Kidney tubule cell (primary cell): ENCODE results near the gene MYLK4.

Experiments
- DNase-seq: peaks from one replicate; pipeline ENCODE4 v3.0.0-alpha.2; 2018; ENCODE audit warnings: low spot score

The MYLK4 gene

DNA sequence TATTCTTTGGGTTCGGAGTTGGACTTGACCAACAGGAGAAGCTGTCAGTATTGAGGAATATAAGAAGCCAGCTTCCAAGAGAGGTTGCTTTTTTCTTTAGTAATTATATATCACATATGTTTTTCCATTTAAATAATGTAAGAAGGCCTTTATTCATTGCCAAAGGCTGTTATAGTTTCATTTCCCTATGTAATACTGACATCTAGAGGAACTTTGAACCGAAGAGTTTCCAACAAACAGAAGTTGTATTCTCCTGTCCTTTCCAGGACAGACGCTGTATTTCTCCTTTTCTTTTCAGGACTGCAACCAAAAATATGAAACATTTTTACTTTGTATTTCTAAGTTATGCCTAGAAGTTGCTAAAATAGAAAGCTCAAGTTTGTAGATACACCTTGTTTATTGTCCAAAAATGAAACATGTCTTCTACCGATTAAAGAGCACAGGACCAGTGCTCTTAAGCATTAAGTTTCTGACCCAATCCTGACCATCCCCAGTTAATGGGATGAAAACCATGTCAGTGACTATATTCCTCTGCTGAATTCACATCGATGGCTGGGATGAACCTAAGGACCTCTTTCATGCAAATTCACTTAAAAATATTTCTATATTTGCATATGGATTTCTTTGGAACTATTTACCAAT, 55.1 kb downstream of the MYLK4 start:
- DNase-seq = peak; percentile 44

DNA sequence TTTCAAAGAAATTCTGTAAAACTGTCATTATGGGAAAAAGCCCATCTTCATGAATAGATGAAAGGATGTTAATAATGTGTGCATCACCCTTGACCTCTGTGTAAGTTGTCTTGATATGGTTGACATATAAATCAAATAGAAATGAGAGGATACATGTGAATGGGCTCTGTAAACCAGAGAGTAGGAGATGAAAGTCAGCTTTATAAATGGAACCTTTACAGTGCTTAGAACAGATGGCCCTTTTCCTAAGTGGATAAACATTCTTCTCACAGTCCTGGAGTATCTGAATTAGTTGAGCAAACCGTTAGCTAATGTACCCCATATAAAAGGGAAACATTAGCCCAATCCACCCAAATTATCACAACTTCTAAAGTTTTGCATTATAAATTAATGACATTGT, 57.5 kb downstream of the MYLK4 start:
- no peak for DNase-seq

DNA sequence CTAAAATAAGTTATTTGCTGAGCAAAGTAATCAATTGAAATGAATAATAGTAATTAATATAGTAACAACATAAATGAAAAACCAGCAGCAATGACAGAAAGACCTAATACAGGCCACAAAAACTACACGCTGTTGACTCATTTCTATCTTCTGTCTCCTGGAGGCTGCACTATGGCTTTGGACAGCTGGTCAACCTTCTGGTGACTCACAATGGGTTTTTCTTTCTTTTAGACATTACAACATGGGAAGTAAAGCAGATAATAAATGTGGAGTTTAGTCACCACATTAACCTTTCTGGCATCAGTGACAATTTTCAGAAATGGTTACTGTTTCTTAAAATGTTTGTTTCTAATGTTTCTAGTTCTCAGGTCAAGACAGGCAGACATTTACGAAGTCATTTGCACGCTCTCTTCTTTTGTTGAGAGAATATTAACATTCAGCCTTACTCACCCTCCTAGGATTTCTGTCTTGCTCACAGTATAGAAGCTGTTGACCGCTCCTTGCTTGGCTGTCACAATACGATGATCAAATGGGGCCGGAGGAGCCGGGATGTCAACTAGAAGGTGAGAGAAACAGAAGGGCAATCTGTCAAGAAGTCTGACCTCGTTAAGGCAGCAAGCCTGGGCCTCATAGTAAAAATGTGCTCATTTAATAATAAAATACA, 62.2 kb downstream of the MYLK4 start:
- peak; percentile 89 for DNase-seq

DNA sequence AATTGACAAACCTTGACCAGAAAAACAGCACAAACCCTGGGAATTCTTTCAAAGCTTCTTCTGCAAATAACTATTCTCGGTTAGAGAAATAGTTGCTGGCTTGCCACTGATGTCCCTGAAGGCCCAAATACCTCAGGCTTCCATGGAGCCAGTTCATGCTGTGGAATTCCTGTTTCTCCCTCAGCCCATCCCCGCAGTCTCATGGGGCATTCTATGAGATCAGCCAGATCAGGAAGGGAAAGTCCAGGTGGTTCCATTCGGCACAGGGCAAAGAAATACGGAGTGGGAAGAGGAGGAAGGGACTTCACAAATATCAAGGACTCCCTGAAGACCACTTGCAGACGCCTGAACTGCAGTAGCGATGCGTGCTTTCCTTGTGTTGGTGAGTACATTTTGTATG, 63.3 kb downstream of the MYLK4 start:
- DNase-seq = peak; percentile 15

DNA sequence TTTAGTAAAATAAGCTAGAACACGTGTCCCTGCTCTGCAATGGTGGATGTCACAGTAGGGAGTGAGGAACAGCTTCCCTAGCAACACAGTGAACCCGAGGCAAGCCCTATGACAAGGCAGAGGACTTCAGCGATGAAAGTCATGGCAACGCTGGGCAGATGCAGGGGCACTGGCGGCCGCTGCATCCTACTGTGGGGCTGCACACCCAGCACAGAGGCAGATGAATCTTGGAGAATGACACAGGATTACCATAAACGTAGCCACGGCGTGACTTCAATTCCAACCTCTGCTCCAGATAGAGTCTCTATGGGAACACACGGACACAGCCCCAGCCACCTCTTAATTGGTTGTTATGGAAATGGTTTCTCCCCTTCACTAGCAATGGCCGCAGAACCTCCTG, 64.2 kb downstream of the MYLK4 start:
- DNase-seq = no peak

DNA sequence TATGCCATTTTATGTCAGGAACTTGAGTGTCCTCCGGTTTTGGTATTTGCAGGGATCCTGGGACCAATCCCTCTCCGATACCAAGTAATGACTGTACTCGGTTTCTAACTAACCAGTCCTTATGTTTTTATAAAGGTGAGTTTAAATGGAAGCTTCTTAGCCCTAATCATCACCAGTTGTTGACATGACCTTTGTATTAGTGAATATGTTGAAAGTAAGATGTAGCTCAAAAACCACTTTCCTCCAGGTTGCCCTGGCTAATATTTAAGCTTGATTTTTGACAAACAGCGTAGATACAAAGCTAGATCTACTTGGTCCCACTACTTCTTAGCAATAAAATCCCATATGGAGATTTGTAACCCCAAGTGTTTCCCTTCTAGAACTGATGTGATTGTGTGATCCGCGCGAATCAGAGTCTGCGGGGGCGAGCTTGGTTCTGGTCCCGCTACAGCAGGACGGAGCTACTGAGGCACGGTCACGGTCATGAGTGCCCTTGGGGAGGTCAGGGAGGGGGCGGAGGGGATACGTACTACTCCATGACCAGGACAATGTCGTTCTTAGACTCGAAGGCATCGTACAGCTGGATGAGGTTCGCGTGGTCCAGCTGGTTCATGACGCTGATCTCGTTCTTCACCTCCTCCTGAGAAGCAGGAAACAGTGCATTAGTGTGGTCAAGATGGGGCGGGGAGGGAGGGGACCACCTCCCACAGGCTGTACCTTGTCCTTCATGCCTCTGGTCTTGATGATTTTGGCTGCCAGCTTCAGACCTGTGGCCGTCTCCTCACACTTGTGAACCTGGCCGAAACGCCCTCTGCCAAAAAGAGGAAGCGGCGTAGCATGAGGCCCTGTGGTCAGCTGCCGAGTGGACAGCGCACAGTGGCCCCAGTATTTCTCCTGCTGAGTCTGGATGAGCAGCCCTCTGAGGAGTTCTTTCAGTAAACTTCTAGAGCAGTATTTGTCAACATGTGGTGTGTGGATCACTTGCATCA, 65.7 kb downstream of the MYLK4 start:
- DNase-seq = no peak

DNA sequence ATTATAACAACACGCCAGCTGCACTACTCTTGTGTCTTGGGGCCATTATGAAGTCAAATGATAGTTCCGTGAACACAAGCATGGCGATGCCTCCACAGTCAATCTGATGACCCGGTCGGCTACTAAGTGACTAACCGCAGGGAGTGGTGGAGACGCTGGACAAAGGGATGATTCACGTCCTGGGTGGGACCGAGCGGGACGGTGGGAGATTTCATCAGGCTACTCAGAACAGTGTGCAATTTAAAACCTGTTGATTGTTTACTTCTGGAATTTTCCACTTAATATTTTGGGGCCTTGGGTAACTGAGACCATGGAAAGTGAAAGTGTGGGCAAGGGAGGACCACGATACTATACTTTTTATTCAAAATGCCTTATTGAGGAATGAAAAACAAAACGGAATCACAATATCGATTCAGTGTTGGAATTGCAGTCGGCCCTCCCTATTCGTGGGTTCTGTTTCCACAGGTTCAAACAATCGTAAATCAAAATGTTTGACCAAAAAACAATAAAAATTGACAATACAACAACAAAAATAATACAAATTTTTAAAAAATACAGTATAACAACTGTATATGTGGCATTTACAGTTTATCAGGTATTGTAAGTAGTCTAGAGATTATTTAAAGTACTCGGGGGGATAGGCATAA, 66.5 kb downstream of the MYLK4 start:
- DNase-seq = peak; percentile 23

DNA sequence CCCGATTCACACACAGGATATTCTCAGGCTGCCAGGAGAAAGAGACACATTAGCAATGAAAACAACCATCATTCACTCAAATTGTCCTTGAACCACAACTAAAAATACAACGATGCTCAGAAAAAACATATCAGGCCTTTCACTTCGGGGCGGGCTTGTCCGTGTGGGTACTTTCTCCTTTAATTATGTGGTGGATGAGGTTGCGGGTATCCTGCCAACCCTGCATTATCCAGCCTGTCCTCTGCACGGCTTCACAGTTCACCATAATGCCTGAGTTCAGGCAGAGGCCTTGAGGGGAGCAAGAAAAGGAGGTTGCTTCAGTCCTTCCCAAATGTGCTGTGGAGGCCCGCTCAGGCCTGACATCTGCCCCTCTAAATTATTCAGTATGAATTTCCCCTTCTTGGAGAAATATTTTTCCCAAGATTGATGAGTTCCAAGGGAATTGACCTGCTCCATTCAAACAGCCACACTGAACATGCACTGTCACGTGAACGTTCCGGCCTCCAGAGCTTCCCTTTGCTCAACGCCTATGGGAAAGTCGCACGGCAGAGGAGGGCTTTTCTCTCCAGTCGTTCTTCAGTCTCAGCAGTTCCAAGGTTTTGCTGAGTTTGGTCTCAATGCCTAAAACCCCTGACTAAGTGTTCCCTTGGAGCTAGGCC, 70.3 kb downstream of the MYLK4 start:
- DNase-seq = no peak

DNA sequence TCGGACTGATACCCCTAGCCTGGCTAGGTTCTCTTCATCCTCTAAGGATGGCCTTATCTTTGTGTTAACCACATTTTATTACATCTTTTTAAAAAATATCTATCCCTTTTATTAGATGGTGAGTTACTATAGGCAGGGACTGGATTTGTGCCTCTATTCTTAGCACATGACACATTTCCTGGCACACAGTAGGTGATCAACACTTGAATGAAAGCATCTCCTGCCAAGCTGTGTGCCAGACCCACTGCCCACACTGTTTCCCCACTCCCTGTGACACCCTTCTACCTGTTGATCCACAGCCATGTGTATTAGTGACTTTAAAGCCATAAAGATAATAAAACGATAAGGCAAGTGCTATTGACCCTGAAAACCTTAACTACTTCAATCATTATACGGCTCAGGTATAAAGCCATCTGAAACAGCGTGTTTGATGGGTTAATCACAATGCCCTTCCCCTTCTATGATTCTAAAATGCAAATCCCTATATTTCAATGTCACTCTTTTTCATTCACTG, 73.6 kb downstream of the MYLK4 start:
- DNase-seq = no peak

DNA sequence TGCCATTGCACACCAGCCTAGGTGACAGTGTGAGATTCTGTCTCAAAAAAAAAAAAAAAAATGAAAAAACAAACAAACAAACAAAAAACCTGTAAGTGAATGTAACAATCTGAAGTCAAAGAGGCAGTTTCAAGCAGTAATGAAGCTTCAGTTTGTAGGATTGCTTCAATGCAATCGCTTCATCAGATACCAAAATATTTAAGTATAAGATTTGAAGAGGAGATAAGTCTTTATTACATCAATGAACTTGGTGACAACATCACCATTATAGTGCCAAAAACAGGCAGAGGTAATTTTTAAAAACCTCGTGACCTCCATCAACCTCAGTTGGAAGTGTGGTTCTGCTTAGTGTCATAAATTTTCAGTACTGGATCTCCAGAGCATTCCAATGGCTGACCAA, 74.7 kb downstream of the MYLK4 start:
- no peak for DNase-seq

DNA sequence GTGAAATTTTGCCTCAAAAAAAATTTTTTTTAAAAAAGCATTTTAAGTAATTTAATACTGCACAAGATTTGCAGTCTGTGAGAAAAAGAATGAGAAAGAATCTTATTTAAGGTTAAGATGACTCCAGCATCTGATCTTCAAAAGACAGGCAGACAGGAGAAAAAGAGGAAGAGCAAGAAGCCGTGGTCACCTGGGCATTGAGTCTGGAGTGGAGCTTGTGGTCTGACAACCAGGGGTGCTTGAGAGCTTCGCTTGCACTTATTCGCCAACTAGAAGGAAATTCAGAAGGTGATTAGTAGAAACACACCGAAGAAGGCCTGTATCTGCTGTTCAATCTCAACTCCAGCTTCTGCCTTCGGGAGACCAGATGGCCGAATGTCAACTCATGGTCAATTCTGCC, 75.9 kb downstream of the MYLK4 start:
- no peak for DNase-seq

DNA sequence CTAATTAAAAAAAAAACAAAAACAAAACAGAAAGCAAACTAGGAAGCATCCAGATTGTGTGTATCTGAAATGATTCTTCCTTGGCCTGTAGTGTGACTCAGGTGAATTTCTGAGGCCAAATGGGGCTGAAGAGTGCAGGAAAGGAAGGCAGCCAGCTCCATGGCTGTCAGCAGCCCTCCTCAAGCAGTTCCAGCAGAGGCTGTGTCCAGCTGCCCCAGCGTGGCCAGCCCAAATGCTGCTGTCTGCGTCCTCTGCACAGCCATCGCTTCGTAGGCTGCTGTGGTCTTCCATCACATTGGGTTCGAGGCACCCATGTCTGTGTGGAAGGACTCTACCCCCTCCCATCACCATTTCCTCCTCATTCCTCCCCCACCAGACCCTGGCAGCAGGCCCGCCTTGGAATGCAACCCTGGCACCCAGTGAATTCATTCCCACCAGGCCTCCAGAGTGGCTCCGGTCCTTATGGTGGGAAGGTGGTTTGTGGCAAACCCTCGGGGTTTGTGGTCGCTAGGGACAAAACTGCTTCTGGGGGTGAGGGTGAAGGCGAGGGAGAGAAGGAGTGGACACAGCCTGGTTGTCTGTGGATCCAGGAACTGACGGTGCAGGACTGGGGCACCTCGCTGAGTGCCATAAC, 81.5 kb downstream of the MYLK4 start:
- DNase-seq = no peak

DNA sequence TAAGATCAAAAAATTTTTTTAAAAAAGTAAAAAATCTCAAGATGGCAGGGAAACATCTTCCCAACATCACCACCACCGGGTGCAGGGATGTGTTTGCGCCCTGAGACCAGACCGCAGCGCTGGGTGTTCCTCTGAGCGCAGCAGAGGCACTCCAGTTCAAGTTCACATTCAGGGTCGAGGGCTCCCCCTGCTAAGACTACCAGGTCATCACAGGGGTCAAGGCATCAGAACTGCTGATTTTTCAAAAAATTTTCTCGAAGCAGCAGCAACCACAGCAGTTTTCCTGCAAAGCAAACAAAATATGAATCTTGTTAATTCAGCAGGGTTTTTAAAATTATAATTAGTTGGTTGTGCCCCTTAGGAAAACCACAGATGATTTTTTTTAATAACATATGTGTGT, 83.1 kb downstream of the MYLK4 start:
- no peak for DNase-seq

DNA sequence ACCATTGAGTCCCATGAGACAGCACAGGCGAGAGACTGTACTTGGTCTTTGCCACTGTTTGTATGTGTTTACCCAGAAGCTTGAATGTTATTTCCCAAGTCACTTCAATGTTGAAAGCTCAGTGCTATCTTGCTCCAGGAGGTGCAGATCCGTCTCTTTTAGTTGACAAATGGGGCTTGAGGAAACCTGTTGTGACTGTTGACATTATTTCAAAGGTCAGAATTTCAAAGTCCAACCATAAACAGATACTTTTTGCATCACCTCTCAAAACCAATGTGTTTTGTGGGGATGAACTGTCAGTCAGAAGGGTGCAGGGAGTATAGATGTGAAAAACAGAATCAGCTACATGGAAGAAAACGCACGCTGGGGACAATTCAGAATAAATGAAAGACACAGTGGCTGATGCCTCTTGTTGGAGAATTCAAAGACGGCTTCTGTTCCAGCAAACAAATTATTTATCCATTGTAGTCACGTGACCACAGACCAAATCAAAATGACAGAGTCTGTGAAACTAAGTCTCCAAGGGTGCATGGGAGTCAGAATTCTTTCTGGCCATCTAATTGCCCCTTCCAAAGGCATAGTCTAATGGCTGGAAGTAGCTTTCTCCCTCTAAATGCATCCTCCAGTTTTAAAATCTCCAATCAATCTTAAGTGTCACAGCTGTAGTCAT, 83.7 kb downstream of the MYLK4 start:
- DNase-seq = no peak

DNA sequence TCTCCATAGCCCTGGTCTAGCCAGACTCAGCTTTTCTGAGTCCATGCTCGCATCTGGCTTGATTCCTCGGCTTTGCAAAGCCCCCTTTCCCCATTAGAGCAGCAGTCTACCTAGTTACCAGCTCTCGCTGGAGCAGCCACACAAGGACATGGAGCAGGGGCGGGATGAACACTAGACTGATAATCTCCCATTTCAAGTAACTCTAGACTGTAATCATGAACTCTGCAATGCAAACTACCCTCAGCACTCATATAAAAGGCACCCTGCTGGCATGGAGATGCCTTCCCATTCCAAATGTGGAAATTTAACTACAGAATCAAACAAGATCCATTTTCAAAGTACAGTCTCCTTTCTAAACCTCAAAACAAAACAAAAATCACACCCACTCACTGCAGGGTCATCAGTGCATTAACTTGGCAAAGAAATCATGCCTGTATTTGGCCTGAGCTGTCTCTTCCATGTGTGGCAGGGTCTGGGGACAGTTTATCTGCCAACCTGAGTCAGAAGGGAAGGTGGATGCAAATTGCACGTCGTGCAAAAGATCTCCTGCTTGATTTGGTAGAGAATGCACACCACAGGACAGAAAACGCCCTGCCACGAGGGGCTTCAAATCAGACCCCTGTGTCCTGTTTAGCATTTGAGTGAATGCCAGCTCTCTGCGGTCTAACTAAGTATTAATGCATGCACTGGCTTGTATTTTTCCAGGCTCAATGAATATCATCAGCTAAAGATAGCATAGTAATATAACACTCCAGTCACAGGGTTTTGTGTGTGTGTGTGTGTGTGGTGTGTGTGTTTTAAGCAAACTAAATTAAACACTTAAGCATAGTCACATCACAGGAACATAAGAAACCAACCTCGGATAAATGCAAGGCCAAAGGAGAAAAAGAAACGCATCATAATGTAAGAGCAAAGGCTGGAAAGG, 85.3 kb downstream of the MYLK4 start:
- no peak for DNase-seq

DNA sequence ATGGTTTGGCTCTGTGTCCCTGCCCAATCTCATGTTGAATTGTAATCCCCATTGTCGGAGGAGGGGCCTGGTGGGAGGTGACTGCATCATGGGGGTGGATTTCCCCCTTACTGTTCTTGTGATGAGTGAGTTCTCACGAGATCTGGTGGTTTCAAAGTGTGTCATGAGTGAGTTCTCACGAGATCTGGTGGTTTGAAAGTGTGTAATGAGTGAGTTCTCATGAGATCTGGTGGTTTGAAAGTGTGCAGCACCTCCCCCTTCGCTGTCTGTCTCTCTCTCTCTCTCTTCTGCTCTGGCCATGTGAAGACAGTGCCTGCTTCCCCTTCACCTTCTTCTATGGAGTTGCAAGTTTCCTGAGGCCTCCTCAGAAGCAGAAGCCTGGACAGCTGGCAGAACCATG, 87.6 kb downstream of the MYLK4 start:
- DNase-seq = no peak

DNA sequence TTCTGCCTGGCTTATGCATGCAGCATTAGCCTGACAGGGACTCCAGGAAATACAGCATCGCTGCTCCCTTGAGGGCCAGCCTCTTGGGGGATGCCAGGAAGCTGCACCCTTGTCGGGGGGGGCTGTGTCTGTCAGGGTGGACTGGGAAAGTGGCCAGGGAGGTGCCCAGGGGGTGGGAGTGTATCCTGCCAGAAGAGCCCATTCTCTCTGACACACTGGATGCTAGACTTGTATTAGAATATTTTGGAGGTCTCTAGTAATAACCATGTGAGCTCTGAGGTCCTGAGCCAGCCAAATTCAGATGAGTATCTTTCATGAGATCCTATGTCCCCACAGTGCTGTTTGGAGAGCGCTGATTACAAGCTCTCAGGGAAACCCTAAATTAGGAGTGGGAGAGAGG, 89.1 kb downstream of the MYLK4 start:
- no peak for DNase-seq

DNA sequence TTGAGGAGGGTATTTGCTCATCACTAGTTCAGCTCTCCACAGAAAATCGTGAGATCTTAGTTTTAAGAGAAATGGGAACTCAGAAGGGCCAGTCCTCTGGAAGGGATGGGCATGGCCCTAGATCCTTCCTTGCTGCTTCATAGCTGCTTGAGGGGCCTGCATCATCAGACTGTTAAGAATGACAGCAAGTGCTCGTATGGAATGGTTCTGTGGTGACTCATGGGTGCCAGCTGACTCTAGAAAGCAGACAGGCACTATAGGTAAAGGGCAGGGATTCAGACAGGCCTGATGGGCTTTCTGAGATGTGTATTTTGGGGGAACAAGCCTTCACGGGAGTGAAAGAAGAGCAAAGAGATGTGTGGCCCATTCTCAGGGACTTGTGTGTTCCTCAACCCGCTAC, 90.8 kb downstream of the MYLK4 start:
- peak; percentile 72 for DNase-seq

DNA sequence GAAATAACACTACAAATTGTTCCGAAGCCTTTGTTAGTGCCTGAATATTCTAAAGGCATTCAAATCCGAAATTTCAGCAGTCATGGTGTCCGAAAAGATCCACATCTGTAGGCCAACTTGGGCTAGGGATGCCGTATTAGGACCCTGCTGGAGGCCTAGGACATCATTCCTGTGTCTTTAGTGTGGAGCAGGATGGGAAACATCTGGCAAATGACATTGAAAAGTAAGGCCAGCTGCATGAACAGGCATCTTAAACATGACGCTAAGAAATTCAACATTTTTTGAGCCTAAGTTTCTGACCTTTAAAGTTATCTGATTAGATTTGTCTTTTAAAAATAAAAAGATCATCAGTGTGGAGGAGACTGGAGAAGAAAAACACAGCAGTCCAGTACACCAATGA, 91.3 kb downstream of the MYLK4 start:
- no peak for DNase-seq

DNA sequence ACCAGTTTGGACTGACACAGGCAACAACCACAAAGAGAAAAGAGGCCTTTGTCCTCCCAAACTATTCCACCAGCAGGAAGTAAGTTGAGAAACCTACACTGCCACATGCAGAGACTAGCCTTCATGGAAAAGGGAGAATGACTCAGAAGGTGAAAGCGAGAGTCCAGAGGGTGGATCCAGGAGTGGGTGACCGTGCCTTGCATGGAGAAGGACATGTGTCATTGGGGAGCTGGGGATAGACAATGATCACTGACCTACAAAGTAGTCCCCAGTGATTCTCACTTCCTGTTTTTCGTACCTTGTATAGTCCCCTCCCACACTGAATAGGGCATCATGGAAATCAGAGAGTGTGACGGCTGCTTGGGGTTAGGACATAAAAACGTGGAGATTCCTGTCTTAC, 91.9 kb downstream of the MYLK4 start:
- peak; percentile 77 for DNase-seq
